ENCODE results near the gene OGFOD2.

DNA sequence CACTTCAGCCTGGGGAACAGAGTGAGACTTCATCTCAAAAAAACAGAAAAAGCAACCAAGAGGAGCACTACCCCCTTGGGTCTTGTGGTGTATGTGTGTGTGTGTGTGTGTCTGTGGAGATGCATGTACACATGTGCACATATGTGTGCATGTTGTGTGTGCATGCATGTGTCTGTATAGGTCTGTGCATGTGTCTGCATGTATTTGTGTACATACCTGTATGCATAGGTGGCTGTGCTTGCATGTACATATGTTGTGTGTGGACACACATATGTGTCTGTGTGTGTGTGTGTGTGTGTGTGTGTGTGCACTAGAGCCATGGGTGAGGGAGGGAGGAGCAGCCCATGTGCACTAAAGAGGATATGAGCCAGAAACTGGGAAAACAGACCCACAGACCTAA is 54.5 kb downstream of the OGFOD2 start:
- TF ChIP-seq, protein P1, sequence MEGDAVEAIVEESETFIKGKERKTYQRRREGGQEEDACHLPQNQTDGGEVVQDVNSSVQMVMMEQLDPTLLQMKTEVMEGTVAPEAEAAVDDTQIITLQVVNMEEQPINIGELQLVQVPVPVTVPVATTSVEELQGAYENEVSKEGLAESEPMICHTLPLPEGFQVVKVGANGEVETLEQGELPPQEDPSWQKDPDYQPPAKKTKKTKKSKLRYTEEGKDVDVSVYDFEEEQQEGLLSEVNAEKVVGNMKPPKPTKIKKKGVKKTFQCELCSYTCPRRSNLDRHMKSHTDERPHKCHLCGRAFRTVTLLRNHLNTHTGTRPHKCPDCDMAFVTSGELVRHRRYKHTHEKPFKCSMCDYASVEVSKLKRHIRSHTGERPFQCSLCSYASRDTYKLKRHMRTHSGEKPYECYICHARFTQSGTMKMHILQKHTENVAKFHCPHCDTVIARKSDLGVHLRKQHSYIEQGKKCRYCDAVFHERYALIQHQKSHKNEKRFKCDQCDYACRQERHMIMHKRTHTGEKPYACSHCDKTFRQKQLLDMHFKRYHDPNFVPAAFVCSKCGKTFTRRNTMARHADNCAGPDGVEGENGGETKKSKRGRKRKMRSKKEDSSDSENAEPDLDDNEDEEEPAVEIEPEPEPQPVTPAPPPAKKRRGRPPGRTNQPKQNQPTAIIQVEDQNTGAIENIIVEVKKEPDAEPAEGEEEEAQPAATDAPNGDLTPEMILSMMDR (conservative IDR thresholded peaks at IDR 0.05; ENCODE audit: low read length): no peak
- no peak for TF ChIP-seq EZH2phosphoT487 (IDR thresholded peaks at IDR 0.05; ENCODE audit: borderline replicate concordance, low read depth, low read length)
